WTC11 (cell line): Measurements from ENCODE around the gene DHDH.

ENCODE experiments used
- ATF1 ChIP-seq: sonication (generic); formaldehyde crosslinking; IDR thresholded peaks from 2 replicates; pipeline ENCODE4 v1.8.1; 2023; ENCODE audit warnings: mild to moderate bottlenecking, moderate library complexity, missing genetic modification reagents
- ELF4 ChIP-seq: sonication (generic); formaldehyde crosslinking; IDR thresholded peaks from 2 replicates; pipeline ENCODE4 v1.8.1; 2022; ENCODE audit warnings: low read depth, mild to moderate bottlenecking, moderate library complexity, missing genetic modification reagents
- KAT7 ChIP-seq: sonication (generic); formaldehyde crosslinking; IDR thresholded peaks from 2 replicates; pipeline ENCODE4 v1.8.1; 2023; ENCODE audit warnings: missing genetic modification reagents, mild to moderate bottlenecking, borderline replicate concordance
- PRDM15 ChIP-seq: sonication (generic); formaldehyde crosslinking; IDR thresholded peaks from 2 replicates; pipeline ENCODE4 v1.8.0; 2022; ENCODE audit warnings: missing genetic modification reagents
- TEAD4 ChIP-seq: sonication (generic); formaldehyde crosslinking; IDR thresholded peaks from 2 replicates; pipeline ENCODE4 v1.8.0; 2022; ENCODE audit warnings: mild to moderate bottlenecking, missing genetic modification reagents
- ZNF281 ChIP-seq: sonication (generic); formaldehyde crosslinking; IDR thresholded peaks from 2 replicates; pipeline ENCODE4 v1.8.0; 2023; ENCODE audit warnings: mild to moderate bottlenecking, missing genetic modification reagents
- TF ChIP-seq, protein P1 (sequence below): fragments of 200-600 bp; IDR thresholded peaks from 2 replicates; pipeline ENCODE4 v1.8.0; 2022; ENCODE audit warnings: antibody characterized with exemption
- TF ChIP-seq, protein P2 (sequence below): sonication (generic); formaldehyde crosslinking; IDR thresholded peaks from 2 replicates; pipeline ENCODE4 v1.8.0; 2023; ENCODE audit warnings: missing genetic modification reagents
- TF ChIP-seq, protein P3 (sequence below): sonication (generic); formaldehyde crosslinking; IDR thresholded peaks from 2 replicates; pipeline ENCODE4 v1.8.1; 2022; ENCODE audit warnings: low read depth, missing genetic modification reagents, borderline replicate concordance
- TF ChIP-seq, protein P4 (sequence below): sonication (generic); formaldehyde crosslinking; IDR thresholded peaks from 2 replicates; pipeline ENCODE4 v1.8.1; 2023; ENCODE audit warnings: mild to moderate bottlenecking, missing genetic modification reagents, borderline replicate concordance

DNA sequence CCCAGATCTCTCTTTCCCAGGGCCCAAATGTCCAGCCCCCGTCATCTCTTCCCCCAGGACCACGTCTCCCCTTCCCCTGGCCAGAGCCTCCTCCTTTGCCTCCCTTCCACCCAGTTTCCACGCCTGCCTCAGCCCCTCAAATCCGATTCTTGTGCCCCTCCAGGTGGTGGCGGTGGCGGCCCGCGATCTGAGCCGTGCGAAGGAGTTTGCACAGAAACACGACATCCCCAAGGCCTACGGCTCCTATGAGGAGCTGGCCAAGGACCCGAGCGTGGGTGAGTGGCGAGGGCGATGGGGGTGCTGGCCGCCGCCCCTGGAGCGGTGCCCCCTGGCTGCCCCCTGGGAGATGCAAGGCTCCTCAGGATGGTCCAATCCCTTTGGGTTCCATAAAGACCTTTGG is 1.3 kb downstream of the DHDH start:
- TF ChIP-seq, protein P1, sequence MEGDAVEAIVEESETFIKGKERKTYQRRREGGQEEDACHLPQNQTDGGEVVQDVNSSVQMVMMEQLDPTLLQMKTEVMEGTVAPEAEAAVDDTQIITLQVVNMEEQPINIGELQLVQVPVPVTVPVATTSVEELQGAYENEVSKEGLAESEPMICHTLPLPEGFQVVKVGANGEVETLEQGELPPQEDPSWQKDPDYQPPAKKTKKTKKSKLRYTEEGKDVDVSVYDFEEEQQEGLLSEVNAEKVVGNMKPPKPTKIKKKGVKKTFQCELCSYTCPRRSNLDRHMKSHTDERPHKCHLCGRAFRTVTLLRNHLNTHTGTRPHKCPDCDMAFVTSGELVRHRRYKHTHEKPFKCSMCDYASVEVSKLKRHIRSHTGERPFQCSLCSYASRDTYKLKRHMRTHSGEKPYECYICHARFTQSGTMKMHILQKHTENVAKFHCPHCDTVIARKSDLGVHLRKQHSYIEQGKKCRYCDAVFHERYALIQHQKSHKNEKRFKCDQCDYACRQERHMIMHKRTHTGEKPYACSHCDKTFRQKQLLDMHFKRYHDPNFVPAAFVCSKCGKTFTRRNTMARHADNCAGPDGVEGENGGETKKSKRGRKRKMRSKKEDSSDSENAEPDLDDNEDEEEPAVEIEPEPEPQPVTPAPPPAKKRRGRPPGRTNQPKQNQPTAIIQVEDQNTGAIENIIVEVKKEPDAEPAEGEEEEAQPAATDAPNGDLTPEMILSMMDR, result no peak
- no peak for TF ChIP-seq PRDM15 (CRISPR knock-in tag)
- TF ChIP-seq, protein P2, sequence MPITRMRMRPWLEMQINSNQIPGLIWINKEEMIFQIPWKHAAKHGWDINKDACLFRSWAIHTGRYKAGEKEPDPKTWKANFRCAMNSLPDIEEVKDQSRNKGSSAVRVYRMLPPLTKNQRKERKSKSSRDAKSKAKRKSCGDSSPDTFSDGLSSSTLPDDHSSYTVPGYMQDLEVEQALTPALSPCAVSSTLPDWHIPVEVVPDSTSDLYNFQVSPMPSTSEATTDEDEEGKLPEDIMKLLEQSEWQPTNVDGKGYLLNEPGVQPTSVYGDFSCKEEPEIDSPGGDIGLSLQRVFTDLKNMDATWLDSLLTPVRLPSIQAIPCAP (CRISPR knock-in tag), result no peak
- no peak for TF ChIP-seq ATF1
- TF ChIP-seq KAT7 (CRISPR knock-in tag), result no peak
- TF ChIP-seq, protein P3, sequence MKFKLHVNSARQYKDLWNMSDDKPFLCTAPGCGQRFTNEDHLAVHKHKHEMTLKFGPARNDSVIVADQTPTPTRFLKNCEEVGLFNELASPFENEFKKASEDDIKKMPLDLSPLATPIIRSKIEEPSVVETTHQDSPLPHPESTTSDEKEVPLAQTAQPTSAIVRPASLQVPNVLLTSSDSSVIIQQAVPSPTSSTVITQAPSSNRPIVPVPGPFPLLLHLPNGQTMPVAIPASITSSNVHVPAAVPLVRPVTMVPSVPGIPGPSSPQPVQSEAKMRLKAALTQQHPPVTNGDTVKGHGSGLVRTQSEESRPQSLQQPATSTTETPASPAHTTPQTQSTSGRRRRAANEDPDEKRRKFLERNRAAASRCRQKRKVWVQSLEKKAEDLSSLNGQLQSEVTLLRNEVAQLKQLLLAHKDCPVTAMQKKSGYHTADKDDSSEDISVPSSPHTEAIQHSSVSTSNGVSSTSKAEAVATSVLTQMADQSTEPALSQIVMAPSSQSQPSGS (CRISPR knock-in tag), result no peak
- TF ChIP-seq, protein P4, sequence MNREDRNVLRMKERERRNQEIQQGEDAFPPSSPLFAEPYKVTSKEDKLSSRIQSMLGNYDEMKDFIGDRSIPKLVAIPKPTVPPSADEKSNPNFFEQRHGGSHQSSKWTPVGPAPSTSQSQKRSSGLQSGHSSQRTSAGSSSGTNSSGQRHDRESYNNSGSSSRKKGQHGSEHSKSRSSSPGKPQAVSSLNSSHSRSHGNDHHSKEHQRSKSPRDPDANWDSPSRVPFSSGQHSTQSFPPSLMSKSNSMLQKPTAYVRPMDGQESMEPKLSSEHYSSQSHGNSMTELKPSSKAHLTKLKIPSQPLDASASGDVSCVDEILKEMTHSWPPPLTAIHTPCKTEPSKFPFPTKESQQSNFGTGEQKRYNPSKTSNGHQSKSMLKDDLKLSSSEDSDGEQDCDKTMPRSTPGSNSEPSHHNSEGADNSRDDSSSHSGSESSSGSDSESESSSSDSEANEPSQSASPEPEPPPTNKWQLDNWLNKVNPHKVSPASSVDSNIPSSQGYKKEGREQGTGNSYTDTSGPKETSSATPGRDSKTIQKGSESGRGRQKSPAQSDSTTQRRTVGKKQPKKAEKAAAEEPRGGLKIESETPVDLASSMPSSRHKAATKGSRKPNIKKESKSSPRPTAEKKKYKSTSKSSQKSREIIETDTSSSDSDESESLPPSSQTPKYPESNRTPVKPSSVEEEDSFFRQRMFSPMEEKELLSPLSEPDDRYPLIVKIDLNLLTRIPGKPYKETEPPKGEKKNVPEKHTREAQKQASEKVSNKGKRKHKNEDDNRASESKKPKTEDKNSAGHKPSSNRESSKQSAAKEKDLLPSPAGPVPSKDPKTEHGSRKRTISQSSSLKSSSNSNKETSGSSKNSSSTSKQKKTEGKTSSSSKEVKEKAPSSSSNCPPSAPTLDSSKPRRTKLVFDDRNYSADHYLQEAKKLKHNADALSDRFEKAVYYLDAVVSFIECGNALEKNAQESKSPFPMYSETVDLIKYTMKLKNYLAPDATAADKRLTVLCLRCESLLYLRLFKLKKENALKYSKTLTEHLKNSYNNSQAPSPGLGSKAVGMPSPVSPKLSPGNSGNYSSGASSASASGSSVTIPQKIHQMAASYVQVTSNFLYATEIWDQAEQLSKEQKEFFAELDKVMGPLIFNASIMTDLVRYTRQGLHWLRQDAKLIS (CRISPR knock-in tag), result no peak
- no peak for TF ChIP-seq ELF4 (CRISPR knock-in tag)
- TF ChIP-seq ZNF281 (CRISPR knock-in tag), result no peak
- no peak for TF ChIP-seq TEAD4 (CRISPR knock-in tag)
